Naive thymus-derived CD8-positive, alpha-beta T cell (primary cell): ENCODE results near the gene DENND1C. TPM values are rescaled to one million over a fixed set of nuclear protein-coding genes. Genes with fewer than 3 reads are reported as not detected.

Experiments used
- ATAC-seq, 2 donors: fragments of 150-1000 bp; cut with Tn5 transposase in 1 of 2; sonication (Bioruptor Pico), chemical (Tn5 transposase) in 1 of 2; 1 replicate in 1 of 2; 2 replicates in 1 of 2; pipeline ENCODE4 v1.10.0; 2021; ENCODE audit warnings: mild to moderate bottlenecking in 2 of 2, moderate library complexity in 2 of 2
- POLR2A ChIA-PET: fragments of 350-600 bp; sonication (Branson Sonifier 250); formaldehyde crosslinking; loops from one replicate; lab custom pipeline; 2021; ENCODE audit warnings: antibody characterized with exemption; lab: Charles Lee
- DNase-seq, 10 donors: peaks; one replicate each; pipeline versions ENCODE4 v3.0.0 to v3.0.0-alpha.2; 2020 to 2022
- H3K27ac Mint-ChIP-seq, 10 donors: one replicate each; pipeline ENCODE4 v1.8.0; 2020 to 2022; ENCODE audit warnings: mild to moderate bottlenecking in 10 of 10, mixed read lengths in 10 of 10, moderate library complexity in 4 of 10, inconsistent platforms in 1 of 10
- H3K27me3 Mint-ChIP-seq, 5 donors: one replicate each; pipeline ENCODE4 v1.8.0; 2021 to 2022; ENCODE audit warnings: mixed read lengths in 5 of 5
- H3K36me3 Mint-ChIP-seq, 3 donors: one replicate each; pipeline ENCODE4 v1.8.0; 2020 to 2022; ENCODE audit warnings: mixed read lengths in 3 of 3, mild to moderate bottlenecking in 2 of 3, inconsistent platforms in 1 of 3
- H3K4me1 Mint-ChIP-seq, 4 donors: one replicate each; pipeline ENCODE4 v1.8.0; 2021 to 2022; ENCODE audit warnings: mixed read lengths in 4 of 4
- H3K4me3 Mint-ChIP-seq, 10 donors: one replicate each; pipeline ENCODE4 v1.8.0; 2020 to 2022; ENCODE audit warnings: mild to moderate bottlenecking in 10 of 10, mixed read lengths in 10 of 10, moderate library complexity in 6 of 10, inconsistent platforms in 1 of 10
- H3K9me3 Mint-ChIP-seq, 9 donors: one replicate each; pipeline ENCODE4 v1.8.0; 2020 to 2022; ENCODE audit warnings: mixed read lengths in 9 of 9, mild to moderate bottlenecking in 3 of 9, inconsistent platforms in 1 of 9, moderate library complexity in 1 of 9
- polyA plus RNA-seq, 3 donors: library from polyadenylated mRNA; unstranded; fragments of 300-500 nt; fragmentation: Illumina TruSeq; gene quantifications; one replicate each; pipeline ENCODE4 v1.2.3, GENCODE V29; 2021
- total RNA-seq, 8 experiments: library from RNA in 2 of 8; stranded (reverse) in 2 of 8; gene quantifications; one replicate each; pipeline ENCODE4 v1.2.3 and lab custom pipeline; 2021 to 2026

DENND1C gene
- total and polyA plus RNA-seq, 5 experiments from 2014 or later: 35.4 to 110 (median 105) TPM

GRCh38 chr19:6484831-6485230 lies 3.2 kb upstream of the DENND1C start:
- H3K4me1 Mint-ChIP-seq: peaks cover 20 to 44% (median 41%) of the 10 kb centered on the region in 4 donors
- no peak overlapping the region for H3K4me3 Mint-ChIP-seq
- no peak overlapping the region for H3K27ac Mint-ChIP-seq
- H3K27me3 Mint-ChIP-seq: no peaks in the 10 kb centered on the region
- DNase-seq (no peak), ATAC-seq (no peak)
- H3K9me3 Mint-ChIP-seq: no peaks in the 10 kb centered on the region
- peaks cover 0 to 5% (median 0%) of the 10 kb centered on the region in 3 donors for H3K36me3 Mint-ChIP-seq
- POLR2A ChIA-PET: interaction anchor here (0.6 to 0.7 kb wide), 2 partner anchors 13 kb away, joined by 3 to 6 read pairs; no protein-coding TSS in a partner anchor

- no peak overlapping the region for H3K4me3 Mint-ChIP-seq
- POLR2A ChIA-PET: interaction anchor here (0.6 to 0.7 kb wide), 2 partner anchors 13 to 14 kb away, joined by 3 to 6 read pairs; no protein-coding TSS in a partner anchor
These were observed 2.6 kb upstream of the DENND1C start for GRCh38 chr19:6484230-6484629.

GRCh38 chr19:6483235-6483634 lies 1.6 kb upstream of the DENND1C start:
- DNase-seq: no peak
- POLR2A ChIA-PET: no interaction called here
- Mint-ChIP-seq H3K36me3 (peaks cover 0 to 6% (median 0%) of the 10 kb centered on the region in 3 donors), H3K9me3 (no peaks in the 10 kb centered on the region), H3K4me1 (peaks cover 20 to 46% (median 44%) of the 10 kb centered on the region in 4 donors), H3K27me3 (no peaks in the 10 kb centered on the region), H3K4me3 (peak overlapping the region in 8 of 10 donors; percentile 3 to 64 (median 30)), H3K27ac (peak overlapping the region; percentile 57 to 100 (median 98))
- ATAC-seq: no peak

More at GRCh38 chr19:6484230-6484629, 2.6 kb upstream of the DENND1C start:
- Mint-ChIP-seq H3K36me3 (peaks cover 0 to 6% (median 0%) of the 10 kb centered on the region in 3 donors), H3K4me1 (peaks cover 20 to 45% (median 44%) of the 10 kb centered on the region in 4 donors), H3K9me3 (no peaks in the 10 kb centered on the region), H3K27ac (peak overlapping the region in 3 of 10 donors; percentile 18 to 76 (median 53)), H3K27me3 (no peaks in the 10 kb centered on the region)
- no peak for DNase-seq
- ATAC-seq: no peak

- Mint-ChIP-seq H3K36me3 (peaks cover 0 to 12% (median 0%) of the 10 kb centered on the region in 3 donors), H3K27me3 (no peaks in the 10 kb centered on the region), H3K27ac (peak overlapping the region; percentile 93 to 100 (median 98)), H3K9me3 (no peaks in the 10 kb centered on the region), H3K4me3 (peak overlapping the region; percentile 84 to 100 (median 98)), H3K4me1 (peaks cover 20 to 46% (median 44%) of the 10 kb centered on the region in 4 donors)
- POLR2A ChIA-PET: interaction anchor here (1.1 to 2.5 kb wide), 6 partner anchors 10 to 121 kb away, joined by 3 to 24 read pairs (median 8); partner anchors contain the start of genes CLPP, KHSRP, SLC25A23 and TUBB4A
- ATAC-seq (peak; percentile 10 to 16), DNase-seq (no peak)
These were observed 728 bp upstream of the DENND1C start for GRCh38 chr19:6482343-6482686.

- Mint-ChIP-seq H3K9me3 (no peaks in the 10 kb centered on the region), H3K4me1 (peaks cover 20 to 50% (median 44%) of the 10 kb centered on the region in 4 donors), H3K36me3 (peaks cover 0 to 19% (median 0%) of the 10 kb centered on the region in 3 donors), H3K27me3 (no peaks in the 10 kb centered on the region), H3K27ac (peak overlapping the region; percentile 93 to 100 (median 98)), H3K4me3 (peak overlapping the region; percentile 84 to 100 (median 98))
- POLR2A ChIA-PET: interaction anchor here (0.6 to 2.5 kb wide), 20 partner anchors 11 to 677 kb away, joined by 3 to 24 read pairs (median 4); partner anchors contain the start of genes ALKBH7, CLPP, CRB3 and GPR108
- DNase-seq: peak in 3 of 10 donors; percentile 27 to 30 (median 28)
- peak; percentile 33 to 39 for ATAC-seq
These were observed 655 bp downstream of the DENND1C start for GRCh38 chr19:6480848-6481415.

GRCh38 chr19:6479836-6480398 lies 1.7 kb downstream of the DENND1C start:
- POLR2A ChIA-PET: interaction anchor here (1.2 to 2.5 kb wide), 4 partner anchors 17 to 22 kb away, joined by 4 to 24 read pairs (median 7); partner anchors contain the start of genes SLC25A23 and TUBB4A
- ATAC-seq (no peak), DNase-seq (no peak)
- Mint-ChIP-seq H3K4me1 (peaks cover 20 to 52% (median 44%) of the 10 kb centered on the region in 4 donors), H3K36me3 (peaks cover 0 to 26% (median 0%) of the 10 kb centered on the region in 3 donors), H3K27me3 (no peaks in the 10 kb centered on the region), H3K4me3 (peak overlapping the region; percentile 84 to 100 (median 98)), H3K27ac (peak overlapping the region; percentile 84 to 99 (median 98)), H3K9me3 (no peaks in the 10 kb centered on the region)

GRCh38 chr19:6478815-6479214 lies 2.8 kb downstream of the DENND1C start:
- Mint-ChIP-seq H3K9me3 (no peaks in the 10 kb centered on the region), H3K4me3 (no peak overlapping the region), H3K4me1 (peaks cover 20 to 50% (median 43%) of the 10 kb centered on the region in 4 donors), H3K27me3 (no peaks in the 10 kb centered on the region), H3K36me3 (peaks cover 0 to 35% (median 0%) of the 10 kb centered on the region in 3 donors), H3K27ac (peak overlapping the region in 3 of 10 donors; percentile 55 to 98 (median 93))
- DNase-seq (no peak), ATAC-seq (no peak)
- POLR2A ChIA-PET: no interaction called here

- H3K36me3 Mint-ChIP-seq: peaks cover 0 to 48% (median 0%) of the 10 kb centered on the region in 3 donors
- no peak for ATAC-seq
- POLR2A ChIA-PET: no interaction called here
- H3K27me3 Mint-ChIP-seq: no peaks in the 10 kb centered on the region
- peak overlapping the region in 3 of 10 donors; percentile 56 to 75 (median 58) for H3K27ac Mint-ChIP-seq
- no peak for DNase-seq
- peaks cover 16 to 32% (median 26%) of the 10 kb centered on the region in 4 donors for H3K4me1 Mint-ChIP-seq
- H3K4me3 Mint-ChIP-seq: no peak overlapping the region
- H3K9me3 Mint-ChIP-seq: no peaks in the 10 kb centered on the region
These were observed 4.6 kb downstream of the DENND1C start for GRCh38 chr19:6476896-6477431.

- peak; percentile 78 to 91 for ATAC-seq
- H3K27ac Mint-ChIP-seq: peak overlapping the region in 6 of 10 donors; percentile 17 to 81 (median 62)
- peaks cover 13 to 28% (median 21%) of the 10 kb centered on the region in 4 donors for H3K4me1 Mint-ChIP-seq
- peaks cover 0 to 52% (median 0%) of the 10 kb centered on the region in 3 donors for H3K36me3 Mint-ChIP-seq
- no peaks in the 10 kb centered on the region for H3K9me3 Mint-ChIP-seq
- H3K4me3 Mint-ChIP-seq: no peak overlapping the region
- no peaks in the 10 kb centered on the region for H3K27me3 Mint-ChIP-seq
- POLR2A ChIA-PET: interaction anchor here (0.9 kb wide), 1 partner anchor 11 kb away, joined by 3 read pairs; no protein-coding TSS in a partner anchor
- peak; percentile 37 to 73 (median 62) for DNase-seq
These were observed 5.3 kb downstream of the DENND1C start for GRCh38 chr19:6476155-6476895.

- DNase-seq (no peak), ATAC-seq (no peak)
- POLR2A ChIA-PET: interaction anchor here (0.9 kb wide), 1 partner anchor 10 kb away, joined by 3 read pairs; no protein-coding TSS in a partner anchor
- H3K9me3 Mint-ChIP-seq: no peaks in the 10 kb centered on the region
- H3K4me1 Mint-ChIP-seq: peaks cover 6 to 23% (median 13%) of the 10 kb centered on the region in 4 donors
- H3K27ac Mint-ChIP-seq: peak overlapping the region in 3 of 10 donors; percentile 58 to 68 (median 67)
- no peak overlapping the region for H3K4me3 Mint-ChIP-seq
- H3K36me3 Mint-ChIP-seq: peaks cover 0 to 57% (median 0%) of the 10 kb centered on the region in 3 donors
- H3K27me3 Mint-ChIP-seq: no peaks in the 10 kb centered on the region
These were observed 6.1 kb downstream of the DENND1C start for GRCh38 chr19:6475321-6476108.

GRCh38 chr19:6473647-6474046 lies 7.9 kb downstream of the DENND1C start:
- Mint-ChIP-seq H3K36me3 (peaks cover 0 to 70% (median 1%) of the 10 kb centered on the region in 3 donors), H3K4me1 (peaks cover 0 to 8% (median 1%) of the 10 kb centered on the region in 4 donors), H3K27ac (peak overlapping the region in 4 of 10 donors; percentile 20 to 73 (median 43)), H3K4me3 (no peak overlapping the region), H3K9me3 (no peaks in the 10 kb centered on the region), H3K27me3 (no peaks in the 10 kb centered on the region)
- ATAC-seq (no peak), DNase-seq (no peak)
- POLR2A ChIA-PET: interaction anchor here (0.6 to 1.2 kb wide), 3 partner anchors 14 to 706 kb away, joined by 4 to 5 read pairs (median 4); partner anchors contain the start of gene SLC25A23
